HEK293 (cell line): ENCODE data around the gene ZNF672.

Experiments used
- CTCF ChIA-PET: fragments of 350-600 bp; formaldehyde crosslinking; extraction: SDS; loops from one replicate; lab custom pipeline; 2021; ENCODE audit warnings: antibody characterized with exemption; lab: Yijun Ruan, JAX
- POLR2A ChIA-PET: fragments of 300-600 bp; formaldehyde crosslinking; extraction: SDS; loops from one replicate; lab custom pipeline; 2020; ENCODE audit warnings: antibody characterized with exemption, inconsistent platforms; lab: Yijun Ruan, JAX
- H3K27ac ChIP-seq: fragments of 200-500 bp; sonication (Bioruptor generic); 2 replicates; pipeline ENCODE4 v1.5.1; 2014; ENCODE audit warnings: low read depth, low read length, control low read depth, inconsistent platforms; ENCODE audit errors: extremely low read depth
- H3K36me3 ChIP-seq, 2 experiments: fragments of 200-500 bp in 1 of 2; sonication (Bioruptor generic) in 1 of 2; 1 replicate in 1 of 2; 2 replicates in 1 of 2; pipeline ENCODE4 v1.5.1; 2014 to 2017; ENCODE audit warnings: inconsistent platforms in 2 of 2, low read length in 2 of 2; ENCODE audit not compliant: control insufficient read depth in 2 of 2, insufficient read depth in 1 of 2
- H3K4me1 ChIP-seq: fragments of 200-500 bp; sonication (Bioruptor generic); 2 replicates; pipeline ENCODE4 v1.5.1; 2014; ENCODE audit warnings: mild to moderate bottlenecking, low read length, inconsistent platforms; ENCODE audit not compliant: control insufficient read depth, insufficient read depth
- H3K4me3 ChIP-seq: 2 replicates; pipeline ENCODE4 v1.5.1; 2011; ENCODE audit warnings: low read depth, mild to moderate bottlenecking, control low read depth, low read length, moderate library complexity
- H3K9me3 ChIP-seq: fragments of 200-500 bp; sonication (Bioruptor generic); 2 replicates; pipeline ENCODE4 v1.5.1; 2014; ENCODE audit warnings: low read depth, low read length, inconsistent platforms; ENCODE audit not compliant: control insufficient read depth, insufficient read depth
- AEBP2 ChIP-seq: fragments of 450-650 bp; formaldehyde crosslinking; IDR thresholded peaks from 2 replicates; pipeline ENCODE4 v1.5.1; 2016; ENCODE audit warnings: missing biosample characterization, missing genetic modification characterization, borderline replicate concordance
- GLI4 ChIP-seq: fragments of 450-650 bp; formaldehyde crosslinking; IDR thresholded peaks from 2 replicates; pipeline ENCODE4 v1.5.1; 2016; ENCODE audit warnings: missing biosample characterization, missing genetic modification characterization
- GLIS1 ChIP-seq: fragments of 450-650 bp; formaldehyde crosslinking; IDR thresholded peaks from 2 replicates; pipeline ENCODE4 v1.5.1; 2016; ENCODE audit warnings: missing biosample characterization, missing genetic modification characterization
- HOXA7 ChIP-seq: sonication (generic); formaldehyde crosslinking; IDR thresholded peaks from 2 replicates; pipeline ENCODE4 v1.8.1; 2022; ENCODE audit warnings: missing genetic modification reagents, borderline replicate concordance
- KLF16 ChIP-seq: fragments of 450-650 bp; formaldehyde crosslinking; IDR thresholded peaks from 2 replicates; pipeline ENCODE4 v1.5.1; 2017; ENCODE audit warnings: missing biosample characterization, missing genetic modification characterization
- ZBTB10 ChIP-seq: fragments of 450-650 bp; formaldehyde crosslinking; IDR thresholded peaks from 2 replicates; pipeline ENCODE4 v1.5.1; 2016; ENCODE audit warnings: missing biosample characterization, missing genetic modification characterization
- ZNF10 ChIP-seq: fragments of 450-650 bp; formaldehyde crosslinking; IDR thresholded peaks from 2 replicates; pipeline ENCODE4 v1.5.1; 2017; ENCODE audit warnings: missing biosample characterization, missing genetic modification characterization
- ZNF121 ChIP-seq: fragments of 450-650 bp; formaldehyde crosslinking; IDR thresholded peaks from 2 replicates; pipeline ENCODE4 v1.5.1; 2016; ENCODE audit warnings: missing biosample characterization, missing genetic modification characterization
- ZNF18 ChIP-seq: fragments of 450-650 bp; formaldehyde crosslinking; IDR thresholded peaks from 2 replicates; pipeline ENCODE4 v1.5.1; 2016; ENCODE audit warnings: missing biosample characterization, missing genetic modification characterization
- ZNF596 ChIP-seq: fragments of 450-650 bp; IDR thresholded peaks from 2 replicates; pipeline ENCODE4 v1.5.0; 2018; ENCODE audit warnings: missing biosample characterization, mild to moderate bottlenecking, missing genetic modification characterization, moderate library complexity
- ZNF639 ChIP-seq: fragments of 450-650 bp; formaldehyde crosslinking; IDR thresholded peaks from 2 replicates; pipeline ENCODE4 v1.5.1; 2016; ENCODE audit warnings: missing biosample characterization, missing genetic modification characterization
- ZNF645 ChIP-seq: fragments of 450-650 bp; formaldehyde crosslinking; IDR thresholded peaks from 2 replicates; pipeline ENCODE4; 2016; ENCODE audit warnings: missing biosample characterization, missing genetic modification characterization
- ZNF664 ChIP-seq: fragments of 450-650 bp; formaldehyde crosslinking; IDR thresholded peaks from 2 replicates; pipeline ENCODE4 v1.5.1; 2016; ENCODE audit warnings: missing biosample characterization, missing genetic modification characterization
- ZNF677 ChIP-seq: fragments of 450-650 bp; IDR thresholded peaks from 2 replicates; pipeline ENCODE4 v1.5.0; 2018; ENCODE audit warnings: missing biosample characterization, mild to moderate bottlenecking, missing genetic modification characterization, moderate library complexity
- ZXDB ChIP-seq: fragments of 450-650 bp; formaldehyde crosslinking; IDR thresholded peaks from 2 replicates; pipeline ENCODE4 v1.5.1; 2016; ENCODE audit warnings: missing biosample characterization, missing genetic modification characterization
- TF ChIP-seq, protein P1 (sequence below): fragments of 450-650 bp; formaldehyde crosslinking; IDR thresholded peaks from 2 replicates; pipeline ENCODE4 v1.5.1; 2016; ENCODE audit warnings: missing biosample characterization, missing genetic modification characterization
- TF ChIP-seq, protein P2 (sequence below): fragments of 450-650 bp; formaldehyde crosslinking; IDR thresholded peaks from 2 replicates; pipeline ENCODE4 v1.5.1; 2016; ENCODE audit warnings: missing biosample characterization, missing genetic modification characterization

Gene ZNF672

DNA sequence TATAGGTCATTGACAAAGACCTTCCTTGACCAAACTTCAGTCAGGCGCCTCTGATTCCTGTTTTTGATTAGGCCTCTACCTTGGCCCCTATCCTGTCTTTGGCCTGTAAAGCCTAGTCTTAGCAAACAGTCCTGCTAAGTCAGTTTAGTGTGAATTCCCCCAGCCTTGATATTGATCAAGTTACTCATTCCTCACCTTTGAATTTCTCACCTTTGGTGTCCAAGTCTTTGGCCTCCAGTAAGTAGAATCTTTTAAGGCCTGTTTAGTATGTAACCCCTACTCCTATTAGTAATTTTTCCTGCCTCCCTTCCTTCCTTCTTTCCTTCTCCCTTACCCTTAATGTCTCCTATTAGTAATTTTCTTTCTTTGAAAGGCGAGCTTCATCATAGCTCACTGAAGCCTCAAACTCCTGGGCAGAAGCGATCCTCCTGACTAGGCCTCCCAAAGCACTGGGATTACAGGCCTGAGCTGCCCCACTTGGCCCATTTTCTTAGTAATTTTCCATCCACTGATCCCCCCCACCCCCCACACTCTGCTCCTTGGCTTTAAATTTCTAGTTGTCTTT, 33.9 kb downstream of the ZNF672 start:
- no peaks in the 10 kb centered on the region for H3K36me3 ChIP-seq
- POLR2A ChIA-PET = interaction anchor here (1.4 kb wide), 1 partner anchor 46 kb away, joined by 4 read pairs; the partner anchor contains the start of gene SH3BP5L
- TF ChIP-seq ZNF596 (tag by site-specific recombination) (no peak), ZNF639 (tag by site-specific recombination) (no peak), ZNF664 (no peak), KLF16 (tag by site-specific recombination) (no peak), GLI4 (tag by site-specific recombination) (no peak), ZNF121 (tag by site-specific recombination) (no peak), ZBTB10 (tag by site-specific recombination) (no peak), ZNF677 (tag by site-specific recombination) (no peak), ZNF18 (no peak), ZXDB (tag by site-specific recombination) (no peak), AEBP2 (tag by site-specific recombination) (no peak), ZNF645 (no peak), HOXA7 (CRISPR knock-in tag) (no peak), GLIS1 (tag by site-specific recombination) (no peak), ZNF10 (no peak)
- TF ChIP-seq, protein P1, sequence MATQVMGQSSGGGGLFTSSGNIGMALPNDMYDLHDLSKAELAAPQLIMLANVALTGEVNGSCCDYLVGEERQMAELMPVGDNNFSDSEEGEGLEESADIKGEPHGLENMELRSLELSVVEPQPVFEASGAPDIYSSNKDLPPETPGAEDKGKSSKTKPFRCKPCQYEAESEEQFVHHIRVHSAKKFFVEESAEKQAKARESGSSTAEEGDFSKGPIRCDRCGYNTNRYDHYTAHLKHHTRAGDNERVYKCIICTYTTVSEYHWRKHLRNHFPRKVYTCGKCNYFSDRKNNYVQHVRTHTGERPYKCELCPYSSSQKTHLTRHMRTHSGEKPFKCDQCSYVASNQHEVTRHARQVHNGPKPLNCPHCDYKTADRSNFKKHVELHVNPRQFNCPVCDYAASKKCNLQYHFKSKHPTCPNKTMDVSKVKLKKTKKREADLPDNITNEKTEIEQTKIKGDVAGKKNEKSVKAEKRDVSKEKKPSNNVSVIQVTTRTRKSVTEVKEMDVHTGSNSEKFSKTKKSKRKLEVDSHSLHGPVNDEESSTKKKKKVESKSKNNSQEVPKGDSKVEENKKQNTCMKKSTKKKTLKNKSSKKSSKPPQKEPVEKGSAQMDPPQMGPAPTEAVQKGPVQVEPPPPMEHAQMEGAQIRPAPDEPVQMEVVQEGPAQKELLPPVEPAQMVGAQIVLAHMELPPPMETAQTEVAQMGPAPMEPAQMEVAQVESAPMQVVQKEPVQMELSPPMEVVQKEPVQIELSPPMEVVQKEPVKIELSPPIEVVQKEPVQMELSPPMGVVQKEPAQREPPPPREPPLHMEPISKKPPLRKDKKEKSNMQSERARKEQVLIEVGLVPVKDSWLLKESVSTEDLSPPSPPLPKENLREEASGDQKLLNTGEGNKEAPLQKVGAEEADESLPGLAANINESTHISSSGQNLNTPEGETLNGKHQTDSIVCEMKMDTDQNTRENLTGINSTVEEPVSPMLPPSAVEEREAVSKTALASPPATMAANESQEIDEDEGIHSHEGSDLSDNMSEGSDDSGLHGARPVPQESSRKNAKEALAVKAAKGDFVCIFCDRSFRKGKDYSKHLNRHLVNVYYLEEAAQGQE (tag by site-specific recombination) = no peak
- TF ChIP-seq, protein P2, sequence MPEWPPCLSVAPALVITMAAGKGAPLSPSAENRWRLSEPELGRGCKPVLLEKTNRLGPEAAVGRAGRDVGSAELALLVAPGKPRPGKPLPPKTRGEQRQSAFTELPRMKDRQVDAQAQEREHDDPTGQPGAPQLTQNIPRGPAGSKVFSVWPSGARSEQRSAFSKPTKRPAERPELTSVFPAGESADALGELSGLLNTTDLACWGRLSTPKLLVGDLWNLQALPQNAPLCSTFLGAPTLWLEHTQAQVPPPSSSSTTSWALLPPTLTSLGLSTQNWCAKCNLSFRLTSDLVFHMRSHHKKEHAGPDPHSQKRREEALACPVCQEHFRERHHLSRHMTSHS (tag by site-specific recombination) = no peak
- no peaks in the 10 kb centered on the region for H3K9me3 ChIP-seq
- H3K4me3 ChIP-seq = no peak overlapping the region
- H3K27ac ChIP-seq = no peak overlapping the region; the same call in 1 of the 2 replicates
- H3K4me1 ChIP-seq = no peaks in the 10 kb centered on the region
- CTCF ChIA-PET = interaction anchor here (0.6 kb wide), 1 partner anchor 1048 kb away, joined by 3 read pairs; no protein-coding TSS in a partner anchor
